Activated T-helper 1 cell treated with anti-CD3 and anti-CD28 coated beads, Interleukin-2, amount 50 U/mL, for 16 hours (primary cell): ENCODE measurements around the gene DOCK9.

Source experiments
- DNase-seq, 2 donors: peaks; one replicate each; pipeline ENCODE4 v3.0.0-alpha.2; 2020; ENCODE audit warnings: low read depth in 1 of 2, low spot score in 1 of 2

Gene DOCK9

DNA sequence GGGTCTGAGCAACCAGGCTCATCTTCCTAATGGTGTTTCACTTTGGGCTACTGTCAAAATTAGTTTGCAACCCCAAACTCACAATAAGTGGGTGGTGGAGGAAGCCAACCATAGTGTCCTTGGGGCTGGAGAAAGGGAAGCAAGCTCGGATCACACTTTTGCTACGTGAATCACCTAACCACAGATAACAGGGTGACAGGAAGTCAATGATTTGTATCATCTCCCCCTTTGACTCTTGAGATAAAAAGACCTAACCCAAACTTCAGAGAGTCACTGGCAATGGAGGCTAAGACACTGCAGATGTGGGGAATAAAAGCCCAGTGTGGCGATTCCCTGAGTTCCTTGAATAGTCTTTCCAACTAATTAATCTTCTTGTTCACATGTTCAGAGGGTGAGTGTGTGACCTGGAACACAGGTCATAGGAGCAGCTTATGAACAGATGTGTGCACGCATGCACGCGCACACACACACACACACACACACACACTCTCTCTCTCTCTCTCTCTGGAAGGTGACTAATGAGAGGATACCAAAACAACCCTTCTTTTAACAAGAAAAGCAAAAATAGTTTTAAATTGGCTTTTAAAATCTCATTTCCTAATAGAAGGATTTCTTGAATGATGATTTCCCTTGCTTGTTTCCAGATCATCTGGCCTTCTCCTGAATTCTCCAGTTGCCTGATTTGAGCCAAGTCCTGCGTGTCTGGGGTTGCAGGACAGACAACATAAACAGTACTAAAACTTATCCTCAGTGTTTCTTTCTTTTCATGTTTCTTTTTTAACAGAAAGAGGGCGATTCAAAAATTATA, 21.2 kb upstream of the DOCK9 start:
- no peak for DNase-seq

DNA sequence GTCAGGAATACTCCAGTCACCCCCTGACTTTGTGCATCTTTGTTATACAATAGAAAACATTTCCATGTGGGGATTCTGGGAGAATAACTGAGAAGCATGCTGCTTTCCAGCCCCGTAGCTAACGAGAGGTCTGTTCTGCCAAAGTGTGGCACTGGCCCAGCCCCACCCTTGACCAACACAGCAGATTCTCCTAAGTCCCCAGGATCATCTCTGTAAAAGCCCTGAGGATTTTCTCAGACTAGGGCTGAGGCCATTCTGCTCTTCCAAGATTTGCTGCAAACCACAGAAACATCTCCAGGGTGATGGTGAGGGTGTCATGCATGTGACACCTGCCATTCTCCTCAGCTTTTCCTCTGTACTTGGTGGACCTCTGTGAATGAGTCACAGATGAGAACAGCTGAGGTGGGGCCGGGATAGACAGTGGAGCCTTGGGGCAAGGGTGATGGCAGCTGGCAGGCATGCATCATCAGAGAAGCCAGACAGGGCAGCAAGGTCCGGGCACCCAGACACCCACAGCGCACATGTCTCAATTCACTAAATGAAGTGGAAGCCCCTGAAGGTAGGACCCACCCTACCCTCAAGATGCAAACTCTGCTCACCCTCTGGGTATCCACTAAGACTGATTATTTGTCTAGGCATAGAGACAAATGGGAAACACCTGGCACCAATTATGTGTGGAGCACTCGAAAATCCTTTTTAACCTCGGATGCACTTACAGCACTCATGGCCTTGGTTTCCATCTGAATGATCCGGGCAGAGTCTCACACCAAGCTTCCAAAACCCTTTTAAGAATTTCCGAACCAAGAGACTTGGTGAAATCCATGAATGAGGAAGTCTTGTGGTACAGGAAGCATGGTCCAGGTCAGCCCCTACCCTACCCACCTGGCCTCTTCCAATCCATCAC, 20.1 kb upstream of the DOCK9 start:
- no peak for DNase-seq

DNA sequence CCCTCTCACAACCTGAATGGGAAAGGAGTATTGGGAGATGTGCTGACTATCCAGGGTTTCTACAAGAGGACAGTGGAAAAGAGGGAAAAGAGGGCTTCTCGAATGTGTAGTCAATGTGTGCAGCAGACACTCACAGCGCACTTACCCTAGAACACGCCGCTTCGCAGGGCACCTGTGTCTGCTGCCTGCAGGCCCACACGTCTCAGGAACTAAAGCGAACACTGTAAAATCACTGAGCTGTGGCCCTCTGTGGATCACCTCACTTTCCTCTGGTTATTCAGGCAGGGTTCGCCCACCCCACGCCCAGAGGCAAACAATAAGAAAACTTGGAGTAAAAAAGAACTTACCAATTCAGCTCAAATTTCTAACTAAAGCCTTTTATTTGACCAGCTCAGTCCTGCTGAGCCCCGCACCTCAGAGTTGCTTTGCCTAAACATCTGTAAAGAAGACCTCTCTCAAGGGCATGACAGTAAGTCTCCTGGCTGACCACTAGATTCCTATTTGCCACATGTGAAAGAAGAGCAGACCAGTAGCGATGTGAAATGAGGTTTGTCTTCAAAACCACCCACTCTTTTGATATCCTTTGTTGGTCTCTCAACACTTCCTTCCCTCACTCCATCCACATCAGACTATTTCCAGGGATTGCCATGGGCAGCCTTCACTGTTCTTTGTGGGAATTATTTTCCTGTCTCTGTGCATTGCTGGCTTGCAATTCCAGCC, 19.3 kb upstream of the DOCK9 start:
- no peak for DNase-seq

DNA sequence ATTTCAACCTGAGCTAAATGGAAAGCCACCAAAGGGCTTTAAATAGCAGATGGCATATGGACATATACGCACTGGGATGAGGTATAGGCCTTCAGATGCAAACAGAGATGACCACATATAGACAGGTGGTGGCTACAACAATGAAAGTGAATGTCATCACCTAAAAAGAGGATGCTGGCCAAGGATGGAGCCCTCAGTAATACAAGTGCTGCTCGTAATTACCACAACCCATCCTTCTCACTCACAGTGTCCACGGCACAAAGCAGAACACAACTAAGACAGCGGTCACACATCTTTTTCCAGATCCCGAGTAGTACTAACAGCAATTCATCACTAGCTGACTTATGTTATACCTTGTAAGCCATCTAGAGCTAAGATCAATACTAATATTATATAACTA, 18.2 kb upstream of the DOCK9 start:
- DNase-seq = no peak

DNA sequence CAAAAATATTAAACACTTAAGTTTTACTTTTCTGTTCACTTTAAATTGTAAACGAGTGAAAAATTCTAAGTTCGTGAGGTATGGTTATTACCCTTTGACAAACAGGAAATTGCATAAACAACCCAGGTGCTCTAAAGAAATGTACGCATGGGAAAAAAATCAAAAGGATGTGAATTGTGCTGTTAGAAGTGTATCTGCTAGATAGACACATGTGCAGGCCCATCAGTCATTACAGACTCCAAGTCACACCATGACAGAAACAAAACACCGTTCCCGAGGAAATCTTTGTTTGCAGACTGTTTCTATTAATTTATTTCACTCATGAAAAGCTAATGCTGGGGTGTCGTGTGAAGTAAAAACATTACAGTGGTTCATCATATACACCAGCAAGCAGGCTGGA, 17.0 kb upstream of the DOCK9 start:
- no peak for DNase-seq

DNA sequence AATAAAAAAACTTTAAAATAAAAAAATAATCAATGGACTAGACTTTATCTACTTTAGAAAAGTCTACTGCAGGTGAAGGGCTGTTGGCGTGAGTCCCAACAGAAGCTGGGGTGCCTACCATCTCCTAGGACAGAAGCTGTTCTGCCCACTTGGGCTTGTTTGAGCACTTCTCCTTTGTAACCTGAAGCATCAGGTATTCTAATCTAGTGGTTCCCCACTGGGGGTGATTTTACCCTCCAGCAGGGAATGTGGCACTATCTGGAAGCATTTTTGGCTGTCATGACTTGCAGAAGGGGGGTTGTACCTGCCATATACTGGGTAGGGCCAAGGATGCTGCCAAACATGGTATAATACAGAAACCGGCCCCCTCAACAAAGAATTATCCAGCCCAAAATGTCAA, 16.2 kb upstream of the DOCK9 start:
- no peak for DNase-seq

DNA sequence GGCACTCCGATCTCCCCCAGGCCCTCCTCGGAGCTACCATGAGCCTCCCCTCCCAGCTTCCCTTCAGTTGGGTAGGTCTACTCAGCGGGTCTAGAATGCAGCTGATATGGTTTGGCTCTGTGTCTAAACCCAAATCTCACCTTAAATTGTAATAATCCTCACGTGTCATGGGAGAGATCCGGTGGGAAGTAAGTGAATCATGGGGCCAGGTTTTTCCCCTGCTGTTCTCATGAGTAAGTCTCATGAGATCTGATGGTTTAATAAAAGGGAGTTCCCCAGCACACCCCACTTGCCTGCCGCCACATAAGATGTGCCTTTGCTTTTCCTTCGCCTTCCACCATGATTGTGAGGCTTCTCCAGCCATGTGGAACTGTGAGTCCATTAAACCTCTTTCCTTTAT, 14.5 kb upstream of the DOCK9 start:
- no peak for DNase-seq

DNA sequence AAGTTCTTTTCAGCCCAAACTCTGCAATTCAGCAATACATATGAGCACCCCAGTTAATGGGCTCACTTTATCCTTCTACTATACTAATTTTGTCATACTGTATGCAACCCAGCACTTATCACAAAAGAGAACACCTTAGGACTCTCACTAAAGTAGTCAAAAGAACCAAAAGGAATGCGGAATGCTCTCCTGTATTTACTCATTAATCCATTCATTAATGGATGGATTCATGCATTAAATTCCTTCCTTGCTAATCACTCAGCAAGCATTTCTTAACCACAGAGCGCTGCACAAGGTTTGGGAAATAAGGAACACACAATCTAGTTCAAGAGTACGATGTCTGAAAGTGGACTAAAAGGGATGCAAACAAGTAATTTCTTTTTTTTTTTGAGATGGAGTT, 12.8 kb upstream of the DOCK9 start:
- no peak for DNase-seq

DNA sequence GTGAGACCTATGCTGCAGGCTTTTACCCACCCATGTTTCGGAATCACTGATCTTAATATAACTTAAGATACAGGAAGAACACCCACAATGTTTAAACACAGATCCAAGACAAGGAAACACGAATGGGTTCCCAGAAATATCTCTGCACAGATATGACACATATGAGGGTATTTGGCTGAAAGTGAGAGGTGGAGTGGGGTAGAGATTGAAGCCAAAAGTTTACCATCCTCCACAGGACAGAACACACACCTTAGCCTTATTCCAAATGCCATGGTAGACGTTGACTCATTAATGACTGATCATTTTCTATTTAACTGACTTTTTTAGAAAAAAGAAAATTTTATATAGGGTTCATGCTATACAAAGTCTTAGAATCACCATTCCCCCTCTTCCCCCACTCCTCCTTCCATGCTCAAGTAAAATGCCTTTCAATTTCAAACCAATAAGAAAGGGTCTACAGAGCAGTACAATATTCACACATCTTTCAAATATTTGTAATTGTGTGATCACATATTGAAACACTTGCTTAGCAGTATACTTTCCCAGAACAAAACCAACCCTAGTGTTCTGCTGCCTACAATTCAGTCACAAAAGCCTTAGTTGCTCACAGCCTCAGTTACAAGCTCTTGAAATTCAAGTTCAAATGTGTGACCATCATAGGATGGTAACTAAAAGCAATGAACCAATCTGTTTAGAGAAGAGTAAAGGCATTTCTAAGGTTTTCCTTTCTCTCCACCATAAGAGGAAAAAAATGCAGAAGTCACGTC, 11.8 kb upstream of the DOCK9 start:
- no peak for DNase-seq

DNA sequence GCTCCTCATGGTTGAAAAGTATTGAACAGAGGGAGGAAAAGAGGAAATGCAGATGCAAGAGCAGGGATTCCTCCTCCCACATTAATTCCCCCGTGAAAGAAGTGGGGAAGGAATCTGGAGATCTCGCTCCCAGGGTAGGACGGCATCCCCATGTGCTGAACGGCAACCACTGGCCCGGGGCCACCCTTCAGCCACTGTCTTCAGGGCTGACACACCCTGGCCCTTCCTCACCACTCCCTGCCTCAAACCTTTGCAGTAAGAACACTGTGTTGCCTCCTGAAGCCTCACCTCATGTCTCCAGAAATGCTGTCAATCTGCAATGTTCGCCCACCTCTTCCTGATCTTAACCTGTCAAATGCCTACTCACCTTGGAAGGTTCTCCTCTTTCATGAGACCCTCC, 10.9 kb upstream of the DOCK9 start:
- DNase-seq = no peak

DNA sequence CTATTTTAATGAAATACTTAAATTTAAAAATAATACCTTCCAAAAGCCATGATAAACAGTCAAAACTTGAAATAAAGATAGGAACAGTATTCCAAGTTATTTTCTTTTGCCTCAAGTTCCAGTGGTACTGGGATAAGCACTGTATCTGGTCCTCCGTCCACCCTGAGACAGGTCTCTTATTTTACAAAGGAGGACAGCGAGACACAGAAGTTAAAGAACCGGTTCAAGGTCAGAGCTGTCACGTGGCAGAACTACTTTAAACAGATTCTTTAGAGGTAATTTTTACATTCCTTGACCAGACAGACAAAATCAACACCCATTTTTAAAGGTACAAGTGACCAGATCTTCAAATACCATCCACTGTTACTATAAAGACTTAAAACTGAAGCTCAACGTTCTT, 10.4 kb upstream of the DOCK9 start:
- no peak for DNase-seq

DNA sequence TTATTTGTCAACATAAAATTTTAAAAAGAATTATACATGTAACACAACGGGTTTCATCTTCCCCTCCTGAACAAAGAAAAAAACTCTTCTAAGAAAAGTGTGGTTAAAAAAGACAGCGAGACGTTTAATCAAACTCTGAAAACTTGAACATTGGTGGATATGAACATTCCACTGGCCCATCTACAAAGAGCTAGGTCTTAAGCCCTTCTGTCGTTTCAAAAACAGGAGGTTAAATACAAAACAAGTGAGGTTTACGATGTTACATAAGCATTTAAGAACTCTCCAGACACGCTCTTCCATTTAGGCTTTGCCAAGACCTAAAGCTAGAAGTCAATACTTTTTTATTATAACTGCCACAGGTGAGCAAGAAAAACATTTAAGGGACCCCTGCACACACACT, 9.4 kb upstream of the DOCK9 start:
- no peak for DNase-seq

DNA sequence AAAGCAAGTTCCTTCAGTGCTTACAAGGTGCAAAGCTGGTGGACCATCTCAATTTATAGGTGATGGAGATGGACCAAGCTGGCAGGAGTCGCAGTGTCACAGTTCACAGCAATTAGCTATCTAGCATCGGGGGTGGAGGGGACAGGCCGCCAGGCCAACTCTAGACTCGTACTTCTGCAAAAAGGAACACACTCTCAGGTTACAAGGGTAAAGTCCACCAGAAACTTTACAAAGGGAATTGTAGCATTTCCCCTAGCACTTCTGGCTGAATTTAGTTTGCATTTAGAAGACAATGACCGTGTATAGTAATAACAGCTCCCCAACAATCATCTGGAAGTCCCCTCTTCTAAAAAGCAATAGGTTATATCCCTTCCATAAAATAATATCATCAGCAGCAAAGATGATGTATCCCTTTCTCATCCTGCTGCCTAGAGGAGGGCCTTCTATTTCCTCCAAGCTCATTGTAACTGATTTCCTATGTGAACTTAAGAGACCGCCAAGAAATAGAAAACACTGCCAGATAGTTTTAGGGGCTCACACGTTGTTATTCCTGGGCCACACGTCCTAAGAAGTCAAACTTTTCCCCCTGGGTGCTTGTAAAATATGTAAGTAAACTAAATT, 8.5 kb upstream of the DOCK9 start:
- no peak for DNase-seq

DNA sequence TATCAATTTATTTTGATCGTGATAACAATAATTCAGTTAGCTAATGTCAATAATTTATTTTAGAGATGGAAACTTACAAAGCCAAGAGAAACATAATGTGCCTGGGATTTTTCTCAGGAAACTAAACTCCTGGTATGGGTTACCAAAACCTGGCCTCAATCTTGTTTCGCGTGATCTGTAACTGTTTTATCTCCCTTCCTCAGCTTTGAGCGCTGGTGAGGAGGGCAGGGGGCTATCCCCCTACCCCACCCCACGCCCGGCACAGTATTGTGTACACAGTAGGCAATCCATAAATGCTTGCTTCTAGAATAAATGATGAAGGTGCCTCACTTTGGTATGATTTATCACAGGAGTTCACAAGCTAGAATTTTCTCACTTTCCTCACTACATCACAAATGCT, 7.7 kb upstream of the DOCK9 start:
- no peak for DNase-seq

DNA sequence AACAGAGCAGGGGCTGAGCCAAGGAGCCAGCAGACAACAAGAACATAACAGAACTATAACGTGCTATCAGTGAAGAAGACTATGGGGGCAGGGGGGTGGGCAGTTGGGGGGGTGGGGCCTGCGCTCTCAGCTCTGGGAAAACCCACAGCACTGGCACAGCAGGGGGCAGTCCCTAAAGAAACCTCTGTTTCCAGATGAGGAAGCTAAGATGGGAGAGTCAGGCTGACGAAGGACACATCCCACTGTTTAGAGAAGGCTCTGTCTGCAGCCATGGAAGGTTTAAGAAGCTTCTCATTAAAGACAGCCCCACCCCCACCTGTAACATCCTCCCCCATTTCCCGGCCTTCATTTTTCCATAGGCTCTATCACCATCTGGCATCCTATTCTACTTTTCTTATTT, 7.1 kb upstream of the DOCK9 start:
- no peak for DNase-seq

DNA sequence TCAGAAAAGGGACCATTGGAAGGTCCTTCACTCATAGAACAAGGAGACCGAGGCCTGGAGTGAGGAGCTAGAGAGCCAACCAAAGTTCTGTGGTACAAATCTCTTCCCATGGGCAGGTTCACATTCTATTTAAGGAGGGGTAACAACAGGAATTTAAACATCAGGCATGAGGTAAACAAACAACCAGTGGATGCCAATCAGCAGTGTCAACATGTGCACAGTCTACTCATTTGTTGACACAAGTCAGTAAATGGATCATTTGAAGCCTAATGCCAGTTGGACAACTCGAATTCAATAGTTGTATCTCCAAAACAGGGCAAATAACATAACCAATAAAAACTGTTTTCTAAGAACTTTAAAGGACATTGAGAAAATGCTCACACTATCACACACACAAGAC, 6.3 kb upstream of the DOCK9 start:
- DNase-seq = no peak

DNA sequence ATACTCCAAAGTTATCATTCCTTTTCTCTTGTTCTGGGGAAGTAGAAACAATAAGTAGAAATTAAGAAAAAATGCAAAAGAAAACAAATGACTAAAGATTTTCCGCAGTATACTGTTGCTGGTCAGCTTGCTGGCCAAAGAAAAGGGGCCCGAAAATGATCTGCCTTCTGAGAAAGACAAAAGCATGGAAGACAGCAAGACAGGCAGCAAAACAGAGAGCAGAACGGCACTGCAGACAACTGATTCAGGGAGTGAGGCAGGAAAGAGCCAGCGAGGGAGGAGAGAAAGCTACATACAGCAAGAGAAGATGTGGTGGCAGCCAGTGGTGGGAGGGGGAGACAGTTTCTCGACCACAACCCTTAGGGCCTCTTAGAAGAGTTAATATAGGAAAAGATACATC, 5.3 kb upstream of the DOCK9 start:
- DNase-seq = no peak

DNA sequence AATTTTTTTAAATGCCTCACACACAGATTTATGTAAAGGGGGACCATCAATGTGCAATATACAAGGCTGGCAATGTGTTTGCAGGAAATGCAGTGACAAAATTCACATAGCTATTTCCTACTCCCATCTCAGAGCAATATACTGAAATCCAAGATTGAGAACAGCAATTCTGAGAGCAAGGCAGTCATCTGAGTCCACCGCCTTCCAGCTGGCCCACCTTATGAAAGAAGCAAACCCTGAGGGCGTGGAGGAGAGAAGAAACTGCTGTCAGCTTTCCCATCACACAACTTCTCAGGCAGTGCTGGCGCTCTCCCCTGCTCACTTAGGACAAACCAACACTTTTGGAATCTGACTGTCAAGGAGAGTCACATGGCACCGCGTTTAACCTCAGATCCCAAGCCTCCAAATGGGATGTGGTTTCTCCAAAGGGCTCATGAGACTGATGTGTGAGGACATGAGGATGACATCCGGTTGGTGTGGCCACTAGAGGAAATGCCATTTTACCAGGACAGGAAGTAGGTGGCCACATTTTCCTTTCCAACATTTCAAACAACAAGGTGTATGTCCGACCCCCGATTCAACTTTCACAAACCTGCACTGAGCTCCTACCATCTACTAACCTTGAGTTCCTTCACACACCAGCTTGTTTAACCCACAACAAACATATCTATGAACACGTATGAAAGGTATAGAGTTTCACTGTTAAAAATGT, 3.7 kb upstream of the DOCK9 start:
- DNase-seq = no peak

DNA sequence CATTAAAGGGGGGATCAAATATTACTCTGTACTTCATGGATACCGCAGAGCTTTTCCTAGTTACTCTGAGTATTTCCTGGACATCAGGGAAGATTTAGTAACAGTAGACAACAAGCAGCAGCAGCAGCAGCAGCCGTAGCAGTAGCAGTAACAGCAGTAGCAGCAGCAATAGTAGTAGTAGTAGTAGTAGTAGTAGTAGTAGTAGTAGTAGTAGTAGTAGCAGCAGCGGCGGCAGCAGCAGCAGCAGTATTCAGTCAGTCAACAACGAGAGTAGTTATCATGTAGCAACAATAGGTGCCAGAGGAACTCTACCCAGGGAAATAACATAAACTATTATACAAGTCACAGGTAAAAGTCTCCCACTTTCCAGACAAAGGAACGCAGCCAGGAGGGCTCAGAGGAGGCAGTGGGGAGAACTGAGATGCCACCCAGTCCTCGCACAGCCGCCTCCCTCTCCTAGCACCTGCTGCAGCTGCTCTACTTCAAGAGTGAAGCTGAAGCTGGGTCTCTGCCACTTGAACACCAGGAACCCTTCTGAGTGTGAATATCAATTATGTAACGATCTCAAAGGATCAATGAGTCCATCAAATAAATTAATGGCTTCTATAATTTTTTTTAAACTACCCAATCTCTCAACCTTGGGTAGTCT, 1.3 kb upstream of the DOCK9 start:
- DNase-seq = no peak

DNA sequence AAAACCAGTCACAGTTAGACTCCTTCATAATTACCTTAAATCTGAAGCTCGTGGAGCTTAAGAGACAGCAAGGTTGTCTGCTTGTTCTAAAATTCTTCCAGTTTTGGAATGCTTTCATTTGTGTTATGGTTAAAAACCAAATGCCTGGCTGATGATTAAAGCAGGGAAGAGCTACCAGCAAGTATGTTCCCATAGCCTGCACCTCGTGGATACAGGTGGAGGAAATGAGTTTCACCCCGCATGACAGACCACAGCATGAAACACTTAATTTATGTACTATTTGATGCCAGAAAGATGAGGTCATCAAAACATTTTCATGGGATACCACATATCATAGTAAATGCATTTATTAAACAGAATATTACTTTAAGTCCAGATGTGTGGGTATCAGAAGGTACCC, 416 bp upstream of the DOCK9 start:
- DNase-seq = no peak
